ENCODE measurements around the gene C21orf91. TPM values are rescaled to one million over a fixed set of nuclear protein-coding genes. Genes with fewer than 3 reads are reported as not detected.

The C21orf91 gene
- total and polyA plus RNA-seq, 2 experiments from 2014 or later: 10.9 to 20.0 TPM

GRCh38 chr21:17828223-17828622 lies 9.1 kb upstream of the C21orf91 start:
- Histone ChIP-seq H3K36me3 (ENCODE audit: insufficient read depth) (no peaks in the 10 kb centered on the region), H3K4me2 (peak overlapping the region; percentile 31; the same call in 1 of the 2 replicates), H3K9me2 (ENCODE audit: insufficient read depth) (peaks cover 10% of the 10 kb centered on the region), H4K20me1 (replicated peaks; ENCODE audit: insufficient read depth) (no peaks in the 10 kb centered on the region), H3K27me3 (ENCODE audit: insufficient read depth) (no peaks in the 10 kb centered on the region), H3K4me3 (no peak overlapping the region), H3K27ac (ENCODE audit: low read depth) (no peak overlapping the region), H3K79me2 (replicated peaks; ENCODE audit: insufficient read depth) (no peaks in the 10 kb centered on the region), H3K4me1 (ENCODE audit: insufficient read depth) (peaks cover 22% of the 10 kb centered on the region), H2AFZ (no peak overlapping the region), H3F3A (replicated peaks; ENCODE audit: low read depth) (no peaks in the 10 kb centered on the region)
- DNase-seq (ENCODE audit: low spot score) (no peak), ATAC-seq (no peak)
- no peaks in the 10 kb centered on the region for H3K36me3 Mint-ChIP-seq (ENCODE audit: low read depth)
- no peak for TF ChIP-seq NANOG (IDR thresholded peaks at IDR 0.05; ENCODE audit: borderline replicate concordance)
- TF ChIP-seq CTCF (conservative IDR thresholded peaks at IDR 0.05; ENCODE audit: low read depth in 2 of 2): no peak
- TF ChIP-seq POLR2AphosphoS5 (IDR thresholded peaks at IDR 0.05; ENCODE audit: low read depth): no peak
- TF ChIP-seq ZNF331 (CRISPR knock-in tag; IDR thresholded peaks at IDR 0.05; ENCODE audit: low read depth): no peak
- no peak for TF ChIP-seq JUNB (IDR thresholded peaks at IDR 0.05; ENCODE audit: unreplicated experiment)
- TF ChIP-seq EZH2 (IDR thresholded peaks at IDR 0.05; ENCODE audit: low read depth, unreplicated experiment): no peak
- TF ChIP-seq CREB1 (CRISPR knock-in tag; IDR thresholded peaks at IDR 0.05; ENCODE audit: low read depth): no peak
- no peak for TF ChIP-seq EZH2phosphoT487 (IDR thresholded peaks at IDR 0.05; ENCODE audit: unreplicated experiment)
- H3K27me3 Mint-ChIP-seq (ENCODE audit: insufficient read depth, low read depth, poor library complexity): no peaks in the 10 kb centered on the region
- 0 out of 2 replicates have a peak overlapping the region, but pooled peaks have one; percentile 20 for H3K27ac Mint-ChIP-seq
- peaks cover 22% of the 10 kb centered on the region for H3K4me1 Mint-ChIP-seq
- no peak overlapping the region for H3K4me3 Mint-ChIP-seq
- no peaks in the 10 kb centered on the region for H3K9me3 Mint-ChIP-seq

- Histone ChIP-seq H2AFZ (no peak overlapping the region; the same call in 1 of the 2 replicates), H3F3A (replicated peaks; ENCODE audit: low read depth) (no peaks in the 10 kb centered on the region), H3K27me3 (ENCODE audit: insufficient read depth) (no peaks in the 10 kb centered on the region), H3K79me2 (replicated peaks; ENCODE audit: insufficient read depth) (no peaks in the 10 kb centered on the region), H3K36me3 (ENCODE audit: insufficient read depth) (no peaks in the 10 kb centered on the region), H3K4me2 (no peak overlapping the region), H3K4me1 (ENCODE audit: insufficient read depth) (peaks cover 20% of the 10 kb centered on the region), H3K9me2 (ENCODE audit: insufficient read depth) (no peaks in the 10 kb centered on the region), H4K20me1 (replicated peaks; ENCODE audit: insufficient read depth) (no peaks in the 10 kb centered on the region), H3K4me3 (no peak overlapping the region), H3K27ac (ENCODE audit: low read depth) (no peak overlapping the region)
- ATAC-seq (no peak), DNase-seq (ENCODE audit: low spot score) (no peak)
- H3K27me3 Mint-ChIP-seq (ENCODE audit: insufficient read depth, low read depth, poor library complexity): peaks cover 1% of the 10 kb centered on the region
- H3K9me3 Mint-ChIP-seq: no peaks in the 10 kb centered on the region
- H3K4me3 Mint-ChIP-seq: no peak overlapping the region
- no peak overlapping the region; the same call in 1 of the 2 replicates for H3K27ac Mint-ChIP-seq
- peaks cover 31% of the 10 kb centered on the region for H3K4me1 Mint-ChIP-seq
- no peaks in the 10 kb centered on the region for H3K36me3 Mint-ChIP-seq (ENCODE audit: low read depth)
- TF ChIP-seq REST (IDR thresholded peaks at IDR 0.05; ENCODE audit: unreplicated experiment): no peak
- no peak for TF ChIP-seq EZH2phosphoT487 (IDR thresholded peaks at IDR 0.05; ENCODE audit: unreplicated experiment)
- no peak for TF ChIP-seq ZNF114 (CRISPR knock-in tag; IDR thresholded peaks at IDR 0.05)
- TF ChIP-seq ZNF462 (CRISPR knock-in tag; IDR thresholded peaks at IDR 0.05): no peak
These were observed 4.7 kb upstream of the C21orf91 start for GRCh38 chr21:17823846-17824245.

Measured in GM23338 (cell line).